GM12878 (cell line): Measurements from ENCODE around the gene ICA1. TPM values are rescaled to one million over a fixed set of nuclear protein-coding genes. Genes with fewer than 3 reads are reported as not detected.

Experiments used
- ATAC-seq: fragments of 200-7000 bp; cut with Tn5 transposase; 3 replicates; pipeline ENCODE4 v1.9.1; 2020; ENCODE audit warnings: mild to moderate bottlenecking, moderate library complexity
- BruUV-seq: library from RNA; stranded (reverse); fragments of 400-500 nt; replicated peaks from 2 replicates; lab custom pipeline; 2021; lab: Mats Ljungman, UMichigan
- CTCF ChIA-PET: fragments of 300-600 bp; sonication (Branson Sonifier 250); formaldehyde crosslinking; extraction: SDS; loops from one replicate; lab custom pipeline; 2021; ENCODE audit warnings: inconsistent platforms; lab: Yijun Ruan, JAX
- POLR2A ChIA-PET: fragments of 350-600 bp; formaldehyde crosslinking; extraction: SDS; loops from one replicate; lab custom pipeline; 2021; ENCODE audit warnings: inconsistent platforms; lab: Charles Lee
- RAD21 ChIA-PET: fragments of 300-600 bp; sonication (Branson Sonifier 250); formaldehyde crosslinking; loops from one replicate; lab custom pipeline; 2023; ENCODE audit warnings: antibody characterized with exemption; ENCODE audit not compliant: unreplicated experiment; lab: Charles Lee
- SMC1A ChIA-PET: fragments of 300-600 bp; sonication (Branson Sonifier 250); formaldehyde crosslinking; loops from one replicate; lab custom pipeline; 2023; ENCODE audit not compliant: unreplicated experiment, uncharacterized antibody; lab: Charles Lee
- DNase-seq: peaks from one replicate; pipeline ENCODE4 v3.0.0-alpha.2; 2011; ENCODE audit warnings: low read depth, low spot score
- FAIRE-seq: peaks from 3 replicates; lab custom pipeline; 2011; peaks lifted over from hg19 to GRCh38; lab: Jason Lieb, UNC
- H2AFZ ChIP-seq: 2 replicates; pipeline ENCODE4 v1.6.0; 2011; ENCODE audit warnings: low read depth, low read length, control low read depth; ENCODE audit not compliant: control insufficient read depth
- H3K27ac ChIP-seq: 2 replicates; pipeline ENCODE4 v1.5.1; 2011; ENCODE audit warnings: control low read depth; ENCODE audit not compliant: control insufficient read depth, insufficient read depth
- H3K27me3 ChIP-seq, 2 experiments: replicated peaks in 1 of 2; 2 replicates each; pipeline versions ENCODE4 v1.6.0 to v1.6.1; 2011; ENCODE audit warnings: low read length in 1 of 2; ENCODE audit not compliant: control insufficient read depth in 2 of 2, insufficient read depth in 2 of 2
- H3K36me3 ChIP-seq, 2 experiments: 2 replicates each; pipeline ENCODE4 v1.5.1; 2011; ENCODE audit warnings: low read length in 1 of 2; ENCODE audit not compliant: control insufficient read depth in 2 of 2, insufficient read depth in 2 of 2
- H3K4me1 ChIP-seq: 2 replicates; pipeline ENCODE4 v1.6.1; 2011; ENCODE audit warnings: mild to moderate bottlenecking, low read length, moderate library complexity, mixed read lengths; ENCODE audit not compliant: control insufficient read depth, insufficient read depth
- H3K4me2 ChIP-seq: 2 replicates; pipeline ENCODE4 v1.6.0; 2011; ENCODE audit warnings: control low read depth; ENCODE audit not compliant: control insufficient read depth, insufficient read depth
- H3K4me3 ChIP-seq: fragments of 200-600 bp; sonication (generic); 2 replicates; pipeline ENCODE4 v1.5.1; 2016
- H3K79me2 ChIP-seq: 2 replicates; pipeline ENCODE4 v1.6.0; 2011; ENCODE audit warnings: low read length; ENCODE audit not compliant: control insufficient read depth, insufficient read depth
- H3K9ac ChIP-seq: 2 replicates; pipeline ENCODE4 v1.8.0; 2011; ENCODE audit warnings: low read length, control low read depth, mixed read lengths; ENCODE audit not compliant: control insufficient read depth, insufficient read depth
- H3K9me3 ChIP-seq: replicated peaks from 3 replicates; pipeline ENCODE4 v1.5.1; 2011; ENCODE audit warnings: mild to moderate bottlenecking, low read length; ENCODE audit not compliant: control insufficient read depth, insufficient read depth
- H4K20me1 ChIP-seq: 2 replicates; pipeline ENCODE4 v1.6.0; 2011; ENCODE audit not compliant: control insufficient read depth, insufficient read depth
- FOXK2 ChIP-seq: fragments of 450-650 bp; IDR thresholded peaks from 2 replicates; pipeline ENCODE4 v1.6.1; 2017; ENCODE audit warnings: mild to moderate bottlenecking, moderate library complexity
- HCFC1 ChIP-seq: fragments of 150-350 bp; IDR thresholded peaks from 2 replicates; pipeline ENCODE4 v1.6.1; 2014; ENCODE audit warnings: low read length
- IRF4 ChIP-seq: IDR thresholded peaks from 2 replicates; pipeline ENCODE4 v1.6.1; 2011; ENCODE audit warnings: low read depth, low read length
- MEF2A ChIP-seq: IDR thresholded peaks from 2 replicates; pipeline ENCODE4 v1.6.1; 2011; ENCODE audit warnings: low read depth, mild to moderate bottlenecking, low read length, moderate library complexity; ENCODE audit not compliant: insufficient read depth
- MEF2B ChIP-seq: fragments of 450-650 bp; IDR thresholded peaks from 2 replicates; pipeline ENCODE4 v1.6.1; 2018; ENCODE audit warnings: mild to moderate bottlenecking, moderate library complexity; ENCODE audit not compliant: partially characterized antibody, poor library complexity, severe bottlenecking
- MTA3 ChIP-seq: IDR thresholded peaks from 2 replicates; pipeline ENCODE4 v1.6.1; 2012; ENCODE audit warnings: low read length, inconsistent platforms, borderline replicate concordance
- PAX8 ChIP-seq: fragments of 450-650 bp; IDR thresholded peaks from 2 replicates; pipeline ENCODE4 v1.6.1; 2017; ENCODE audit warnings: mild to moderate bottlenecking, moderate library complexity
- PBX3 ChIP-seq: IDR thresholded peaks from 2 replicates; pipeline ENCODE4 v1.6.1; 2011; ENCODE audit warnings: mild to moderate bottlenecking, low read depth, low read length, moderate library complexity; ENCODE audit not compliant: insufficient replicate concordance
- RCOR1 ChIP-seq: conservative IDR thresholded peaks from 2 replicates; pipeline ENCODE4 v1.6.1; 2012; ENCODE audit warnings: low read depth, low read length, improper control_type of control experiment
- RELB ChIP-seq: fragments of 450-650 bp; IDR thresholded peaks from 2 replicates; pipeline ENCODE4 v1.6.1; 2017; ENCODE audit warnings: low read depth, mild to moderate bottlenecking, moderate library complexity
- ZBTB4 ChIP-seq: fragments of 450-650 bp; formaldehyde crosslinking; IDR thresholded peaks from 2 replicates; pipeline ENCODE4 v1.4.0; 2022; ENCODE audit warnings: mild to moderate bottlenecking, moderate library complexity
- WGBS: methylation state at CpG from one replicate; pipeline ENCODE4 v1.1.6; 2016; ENCODE audit warnings: low lambda C conversion rate; ENCODE audit not compliant: insufficient replicate concordance, insufficient coverage; ENCODE audit errors: missing lambda C conversion rate; 5-methylcytosine and 5-hydroxymethylcytosine counted together
- in situ Hi-C: fragments of 300-500 bp; cut with MboI; formaldehyde crosslinking; loops from 9 replicates; pipeline ENCODE4 v1.14.3; 2018; ENCODE audit warnings: mixed read lengths
- intact Hi-C: fragments of 100-400 bp; cut with micrococcal nuclease; formaldehyde crosslinking; loops from one replicate; pipeline ENCODE4 v1.14.2; 2022; ENCODE audit not compliant: unreplicated experiment
- polyA plus RNA-seq, 11 experiments: library from polyadenylated mRNA; depleted of rRNA in 4 of 11; unstranded in 6 of 11; stranded (reverse) in 5 of 11; fragments of >200 nt; fragmentation: Nextera tagmentation in 4 of 11; fragmentation: Illumina TruSeq in 1 of 11; extraction: Ambion mirVana in 4 of 11; extraction: Trizol in 1 of 11; gene quantifications; 1 replicate in 1 of 11; 2 replicates in 10 of 11; pipeline versions ENCODE4 v1.2.1 to v1.2.3, GENCODE V29; 2011 to 2016; ENCODE audit warnings: inconsistent platforms in 2 of 11, missing spikeins in 2 of 11, low read depth in 1 of 11
- total RNA-seq, 4 experiments: library from RNA; depleted of rRNA in 3 of 4; stranded (reverse); fragments of >200 nt in 3 of 4; fragmentation: Illumina TruSeq in 1 of 4; extraction: Trizol in 1 of 4; gene quantifications; 2 replicates each; pipeline versions ENCODE4 v1.2.1 to v1.2.3, GENCODE V29; 2013 to 2021
- TF ChIP-seq, protein P1 (sequence below): fragments of 450-650 bp; IDR thresholded peaks from 2 replicates; pipeline ENCODE4 v1.6.1; 2017; ENCODE audit warnings: mild to moderate bottlenecking, low read depth, inconsistent platforms; ENCODE audit not compliant: poor library complexity, severe bottlenecking

ICA1 gene
- total and polyA plus RNA-seq, 10 of the 15 experiments (the other 5 are each of a cell fraction or from before 2014, with no cell fraction given) = 1.3 to 35.1 (median 3.3) TPM

- in situ Hi-C loops = loop anchor here (25.0 kb wide), 1 partner anchor 618 kb away; no protein-coding TSS in a partner anchor
- no peak for TF ChIP-seq IRF4
- TF ChIP-seq MTA3 = no peak
- TF ChIP-seq MEF2A = no peak
- no peak for TF ChIP-seq ZBTB4 (CRISPR knock-in tag)
- no peak for TF ChIP-seq RELB
- no peak for TF ChIP-seq HCFC1
- TF ChIP-seq, protein P1, sequence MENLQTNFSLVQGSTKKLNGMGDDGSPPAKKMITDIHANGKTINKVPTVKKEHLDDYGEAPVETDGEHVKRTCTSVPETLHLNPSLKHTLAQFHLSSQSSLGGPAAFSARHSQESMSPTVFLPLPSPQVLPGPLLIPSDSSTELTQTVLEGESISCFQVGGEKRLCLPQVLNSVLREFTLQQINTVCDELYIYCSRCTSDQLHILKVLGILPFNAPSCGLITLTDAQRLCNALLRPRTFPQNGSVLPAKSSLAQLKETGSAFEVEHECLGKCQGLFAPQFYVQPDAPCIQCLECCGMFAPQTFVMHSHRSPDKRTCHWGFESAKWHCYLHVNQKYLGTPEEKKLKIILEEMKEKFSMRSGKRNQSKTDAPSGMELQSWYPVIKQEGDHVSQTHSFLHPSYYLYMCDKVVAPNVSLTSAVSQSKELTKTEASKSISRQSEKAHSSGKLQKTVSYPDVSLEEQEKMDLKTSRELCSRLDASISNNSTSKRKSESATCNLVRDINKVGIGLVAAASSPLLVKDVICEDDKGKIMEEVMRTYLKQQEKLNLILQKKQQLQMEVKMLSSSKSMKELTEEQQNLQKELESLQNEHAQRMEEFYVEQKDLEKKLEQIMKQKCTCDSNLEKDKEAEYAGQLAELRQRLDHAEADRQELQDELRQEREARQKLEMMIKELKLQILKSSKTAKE = no peak
- no peak for TF ChIP-seq FOXK2
- TF ChIP-seq MEF2B = no peak
- TF ChIP-seq PBX3 = no peak
- no peak for TF ChIP-seq RCOR1
- TF ChIP-seq PAX8 = no peak
Observed at GRCh38 chr7:8205537-8205936, 56.4 kb downstream of the ICA1 start.

More at GRCh38 chr7:8205537-8205936, 56.4 kb downstream of the ICA1 start:
- FAIRE-seq (no peak), DNase-seq (no peak), ATAC-seq (no peak)
- POLR2A ChIA-PET = interaction anchor here (0.6 to 0.8 kb wide), 3 partner anchors 12 to 558 kb away, joined by 3 to 4 read pairs (median 3); no protein-coding TSS in a partner anchor
- Histone ChIP-seq H3K4me2 (no peak overlapping the region), H3K27me3 (no peaks in the 10 kb centered on the region), H3K4me1 (no peaks in the 10 kb centered on the region), H3K79me2 (no peaks in the 10 kb centered on the region), H2AFZ (no peak overlapping the region), H4K20me1 (no peaks in the 10 kb centered on the region), H3K36me3 (no peaks in the 10 kb centered on the region), H3K4me3 (no peak overlapping the region), H3K9me3 (no peaks in the 10 kb centered on the region), H3K27ac (no peak overlapping the region), H3K9ac (no peak overlapping the region)
- no TSS peak for BruUV-seq
- SMC1A ChIA-PET = interaction anchor here (0.6 to 2.5 kb wide), 8 partner anchors 9 to 969 kb away, joined by 3 to 19 read pairs (median 4); no protein-coding TSS in a partner anchor
- WGBS = 96% methylated on average over 5 of the region's 5 CpGs
- CTCF ChIA-PET = interaction anchor here (1.0 to 2.1 kb wide), 3 partner anchors 9 to 525 kb away, joined by 3 to 5 read pairs (median 4); no protein-coding TSS in a partner anchor
- RAD21 ChIA-PET = interaction anchor here (0.5 to 0.9 kb wide), 2 partner anchors 214 to 239 kb away, joined by 3 to 5 read pairs; no protein-coding TSS in a partner anchor
- intact Hi-C loops = no loop called here
